ENCODE results near the gene TSHZ2.

DNA sequence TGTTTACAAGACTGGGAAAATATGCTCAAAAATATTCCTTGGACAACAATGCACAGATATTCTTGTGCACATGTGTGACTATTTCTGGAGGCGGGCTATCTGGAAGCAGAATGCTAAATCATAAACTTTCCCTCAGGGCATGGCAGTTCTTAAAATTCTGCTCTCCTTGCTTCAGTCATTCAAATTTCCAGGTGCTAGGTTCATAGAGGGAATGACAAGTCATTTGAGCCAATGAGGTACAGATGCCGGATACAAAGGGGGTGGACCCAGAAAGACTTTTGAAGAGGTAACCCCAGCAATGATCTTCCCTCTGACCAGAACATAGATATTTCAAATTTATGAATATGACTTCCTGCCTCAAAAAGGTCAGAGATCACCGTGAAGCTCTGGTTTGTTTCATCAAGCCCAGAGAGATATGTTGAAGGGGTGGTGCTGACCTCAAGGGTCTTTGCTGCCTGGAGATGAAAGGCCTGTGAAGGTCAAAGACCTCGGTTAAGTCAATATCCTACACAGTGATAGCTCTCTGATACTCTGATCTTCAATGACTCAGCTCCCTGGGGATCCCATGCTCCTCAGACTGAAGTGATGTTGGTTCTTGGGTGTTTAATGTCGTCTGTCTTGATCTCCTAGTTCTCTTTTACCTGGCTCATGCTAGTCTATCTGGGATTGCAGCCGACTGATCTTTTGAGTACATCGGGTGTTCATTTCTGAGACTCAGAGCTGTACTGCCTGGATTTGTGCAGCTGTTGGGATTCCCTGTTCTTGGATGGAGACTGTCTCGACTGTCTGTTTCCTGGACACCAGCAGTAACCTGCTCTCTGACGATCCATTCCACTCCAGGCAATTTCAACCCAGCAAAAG lies 47.5 kb upstream of the TSHZ2 start:
- TF ChIP-seq, protein P1, sequence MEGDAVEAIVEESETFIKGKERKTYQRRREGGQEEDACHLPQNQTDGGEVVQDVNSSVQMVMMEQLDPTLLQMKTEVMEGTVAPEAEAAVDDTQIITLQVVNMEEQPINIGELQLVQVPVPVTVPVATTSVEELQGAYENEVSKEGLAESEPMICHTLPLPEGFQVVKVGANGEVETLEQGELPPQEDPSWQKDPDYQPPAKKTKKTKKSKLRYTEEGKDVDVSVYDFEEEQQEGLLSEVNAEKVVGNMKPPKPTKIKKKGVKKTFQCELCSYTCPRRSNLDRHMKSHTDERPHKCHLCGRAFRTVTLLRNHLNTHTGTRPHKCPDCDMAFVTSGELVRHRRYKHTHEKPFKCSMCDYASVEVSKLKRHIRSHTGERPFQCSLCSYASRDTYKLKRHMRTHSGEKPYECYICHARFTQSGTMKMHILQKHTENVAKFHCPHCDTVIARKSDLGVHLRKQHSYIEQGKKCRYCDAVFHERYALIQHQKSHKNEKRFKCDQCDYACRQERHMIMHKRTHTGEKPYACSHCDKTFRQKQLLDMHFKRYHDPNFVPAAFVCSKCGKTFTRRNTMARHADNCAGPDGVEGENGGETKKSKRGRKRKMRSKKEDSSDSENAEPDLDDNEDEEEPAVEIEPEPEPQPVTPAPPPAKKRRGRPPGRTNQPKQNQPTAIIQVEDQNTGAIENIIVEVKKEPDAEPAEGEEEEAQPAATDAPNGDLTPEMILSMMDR (IDR thresholded peaks at IDR 0.05): no peak
- TF ChIP-seq POLR2A (IDR thresholded peaks at IDR 0.05): no peak

Measured in heart left ventricle (tissue), 13 donors.